Left lung (tissue), 10 donors: ENCODE results near the gene PMEPA1. TPM values are rescaled to one million over a fixed set of nuclear protein-coding genes. Genes with fewer than 3 reads are reported as not detected.

Source experiments
- ATAC-seq: fragments of 200-7000 bp; cut with Tn5 transposase; one replicate; pipeline ENCODE4 v1.9.1; 2020; ENCODE audit warnings: moderate library complexity
- DNase-seq, 4 donors: peaks; one replicate each; pipeline ENCODE4 v3.0.0-alpha.2; 2013 to 2020
- H3K27ac ChIP-seq, 2 donors: fragments of 200-600 bp; sonication (generic) in 1 of 2; one replicate each; pipeline versions ENCODE4 v1.5.0 to v1.8.0; 2020 to 2021
- H3K27me3 ChIP-seq, 2 donors: fragments of 200-600 bp; sonication (generic) in 1 of 2; one replicate each; pipeline versions ENCODE4 v1.5.0 to v1.8.0; 2020 to 2021
- H3K36me3 ChIP-seq, 2 donors: fragments of 200-600 bp; sonication (generic) in 1 of 2; one replicate each; pipeline versions ENCODE4 v1.5.0 to v1.8.0; 2020 to 2021
- H3K4me1 ChIP-seq, 2 donors: fragments of 200-600 bp; one replicate each; pipeline ENCODE4 v1.8.0; 2021
- H3K4me3 ChIP-seq, 2 donors: fragments of 200-600 bp; sonication (generic) in 1 of 2; one replicate each; pipeline versions ENCODE4 v1.5.0 to v1.8.0; 2020 to 2021; ENCODE audit warnings: mild to moderate bottlenecking in 1 of 2
- H3K9me3 ChIP-seq, 2 donors: fragments of 200-600 bp; sonication (generic) in 1 of 2; one replicate each; pipeline versions ENCODE4 v1.5.0 to v1.8.0; 2020 to 2021
- CTCF ChIP-seq, 2 donors: fragments of 200-600 bp; sonication (generic) in 1 of 2; IDR thresholded peaks; one replicate each; pipeline versions ENCODE4 v1.5.0 to v1.8.0; 2021; ENCODE audit warnings: antibody characterized with exemption in 2 of 2
- intact Hi-C, 2 donors: fragments of 100-400 bp; cut with DNase I; formaldehyde crosslinking; loops; one replicate each; pipeline versions ENCODE4 v1.11.2 to v1.14.2; 2022
- polyA plus RNA-seq, 6 donors: library from polyadenylated mRNA; unstranded; fragments of 120-200 nt; gene quantifications; one replicate each; pipeline ENCODE4 v1.2.1, GENCODE V29; 2013; ENCODE audit not compliant: insufficient read length in 6 of 6
- total RNA-seq, 2 donors: library from RNA; stranded (reverse); fragmentation: NEBNext Ultra II Directional; extraction: Animal tissue kit (Norgen Biotek cat#: 25700); gene quantifications; one replicate each; pipeline ENCODE4 v1.2.1, GENCODE V29; 2021
- donor health status: DM: no; HTN: yes; CAD: no.
- donor health status: DM: no; HTN: no; CAD: no.

PMEPA1 gene
- total and polyA plus RNA-seq, 8 donors: 19.4 to 109 (median 26.2) TPM

- no peaks in the 10 kb centered on the region for H3K9me3 ChIP-seq
- no peak overlapping the region for H3K4me3 ChIP-seq
- intact Hi-C loops: no loop called here
- ATAC-seq (no peak), DNase-seq (no peak)
- H3K27ac ChIP-seq: no peak overlapping the region
- no peak for TF ChIP-seq CTCF (IDR thresholded peaks at IDR 0.05)
- no peaks in the 10 kb centered on the region for H3K36me3 ChIP-seq
- peaks cover 0 to 22% of the 10 kb centered on the region in 2 donors for H3K27me3 ChIP-seq
- peaks cover 26 to 51% of the 10 kb centered on the region in 2 donors for H3K4me1 ChIP-seq
These were observed 5.6 kb upstream of the PMEPA1 start for GRCh38 chr20:57715268-57715904.

- Histone ChIP-seq H3K4me1 (peaks cover 26 to 51% of the 10 kb centered on the region in 2 donors), H3K9me3 (no peaks in the 10 kb centered on the region), H3K27ac (peak overlapping the region; percentile 39 to 62), H3K36me3 (no peaks in the 10 kb centered on the region), H3K4me3 (no peak overlapping the region), H3K27me3 (peaks cover 0 to 30% of the 10 kb centered on the region in 2 donors)
- TF ChIP-seq CTCF (IDR thresholded peaks at IDR 0.05): no peak
- intact Hi-C loops: no loop called here
- DNase-seq: no peak
- ATAC-seq: peak; percentile 22
These were observed 4.8 kb upstream of the PMEPA1 start for GRCh38 chr20:57714409-57715267.

- peaks cover 0 to 30% of the 10 kb centered on the region in 2 donors for H3K27me3 ChIP-seq
- intact Hi-C loops: no loop called here
- H3K9me3 ChIP-seq: no peaks in the 10 kb centered on the region
- no peak for DNase-seq
- H3K4me1 ChIP-seq: peaks cover 23 to 49% of the 10 kb centered on the region in 2 donors
- no peak overlapping the region for H3K4me3 ChIP-seq
- ATAC-seq: no peak
- H3K36me3 ChIP-seq: no peaks in the 10 kb centered on the region
- H3K27ac ChIP-seq: peak overlapping the region; percentile 39 to 62
- TF ChIP-seq CTCF (IDR thresholded peaks at IDR 0.05): no peak
These were observed 4.1 kb upstream of the PMEPA1 start for GRCh38 chr20:57713951-57714350.

- peaks cover 21 to 47% of the 10 kb centered on the region in 2 donors for H3K4me1 ChIP-seq
- ATAC-seq: no peak
- peak overlapping the region in 1 of 2 donors; percentile 39 for H3K27ac ChIP-seq
- no peak for TF ChIP-seq CTCF (IDR thresholded peaks at IDR 0.05)
- H3K9me3 ChIP-seq: no peaks in the 10 kb centered on the region
- intact Hi-C loops: no loop called here
- H3K36me3 ChIP-seq: no peaks in the 10 kb centered on the region
- peaks cover 0 to 30% of the 10 kb centered on the region in 2 donors for H3K27me3 ChIP-seq
- no peak for DNase-seq
- no peak overlapping the region for H3K4me3 ChIP-seq
These were observed 3.7 kb upstream of the PMEPA1 start for GRCh38 chr20:57713505-57713903.

GRCh38 chr20:57712851-57713504, 3.2 kb upstream of the PMEPA1 start:
- ATAC-seq: no peak
- DNase-seq: peak in 1 of 4 donors; percentile 44
- intact Hi-C loops: no loop called here
- no peak for TF ChIP-seq CTCF (IDR thresholded peaks at IDR 0.05)
- H3K4me3 ChIP-seq: no peak overlapping the region
- H3K36me3 ChIP-seq: no peaks in the 10 kb centered on the region
- peaks cover 0 to 33% of the 10 kb centered on the region in 2 donors for H3K27me3 ChIP-seq
- H3K4me1 ChIP-seq: peaks cover 21 to 47% of the 10 kb centered on the region in 2 donors
- no peak overlapping the region for H3K27ac ChIP-seq
- no peaks in the 10 kb centered on the region for H3K9me3 ChIP-seq
